H54 (cell line): ENCODE results near the gene PEBP1.

Source experiments
- DNase-seq: peaks from one replicate; pipeline ENCODE4 v3.0.0; 2011; ENCODE audit warnings: low spot score, mixed read lengths; ENCODE audit not compliant: insufficient read length
- FAIRE-seq: peaks from 3 replicates; lab custom pipeline; 2011; peaks lifted over from hg19 to GRCh38; lab: Jason Lieb, UNC
- POLR2A ChIP-seq: IDR thresholded peaks from 2 replicates; pipeline ENCODE4 v1.6.1; 2011; ENCODE audit warnings: low read depth, mild to moderate bottlenecking, low read length

The PEBP1 gene

DNA sequence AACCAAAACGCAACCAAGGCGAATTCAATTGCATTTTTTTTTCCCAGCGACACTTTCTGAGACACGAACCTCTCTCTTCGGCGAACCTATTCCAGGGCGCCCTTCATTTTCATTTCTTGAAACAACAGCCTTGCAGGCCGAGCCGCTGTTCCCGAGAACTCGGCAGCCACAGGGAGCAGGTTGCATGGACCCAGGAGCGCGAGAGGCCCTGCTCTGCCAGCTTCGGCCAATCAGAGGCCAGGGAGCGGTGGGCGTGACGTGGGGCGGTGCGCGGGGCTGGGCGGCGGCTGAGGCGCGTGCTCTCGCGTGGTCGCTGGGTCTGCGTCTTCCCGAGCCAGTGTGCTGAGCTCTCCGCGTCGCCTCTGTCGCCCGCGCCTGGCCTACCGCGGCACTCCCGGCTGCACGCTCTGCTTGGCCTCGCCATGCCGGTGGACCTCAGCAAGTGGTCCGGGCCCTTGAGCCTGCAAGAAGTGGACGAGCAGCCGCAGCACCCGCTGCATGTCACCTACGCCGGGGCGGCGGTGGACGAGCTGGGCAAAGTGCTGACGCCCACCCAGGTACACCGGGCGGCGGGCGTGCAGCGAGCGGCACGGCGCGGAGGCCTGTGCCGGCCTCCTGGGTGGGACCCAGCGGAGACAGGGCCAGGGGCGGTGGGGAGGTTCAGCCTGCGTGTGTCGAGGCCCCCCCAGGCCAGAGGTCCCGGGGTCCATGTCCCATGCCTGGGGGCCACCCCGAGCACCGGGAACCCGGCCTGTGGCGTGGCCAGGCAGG lies at the start of gene PEBP1:
PEBP1 (plus strand) TSS at position 337 of the 771 bp plus-strand sequence; CDS start at position 423, 86 bp downstream.
- TF ChIP-seq POLR2A, result peak; percentile 96
- FAIRE-seq (peak; percentile 23), DNase-seq (peak; percentile 96)

DNA sequence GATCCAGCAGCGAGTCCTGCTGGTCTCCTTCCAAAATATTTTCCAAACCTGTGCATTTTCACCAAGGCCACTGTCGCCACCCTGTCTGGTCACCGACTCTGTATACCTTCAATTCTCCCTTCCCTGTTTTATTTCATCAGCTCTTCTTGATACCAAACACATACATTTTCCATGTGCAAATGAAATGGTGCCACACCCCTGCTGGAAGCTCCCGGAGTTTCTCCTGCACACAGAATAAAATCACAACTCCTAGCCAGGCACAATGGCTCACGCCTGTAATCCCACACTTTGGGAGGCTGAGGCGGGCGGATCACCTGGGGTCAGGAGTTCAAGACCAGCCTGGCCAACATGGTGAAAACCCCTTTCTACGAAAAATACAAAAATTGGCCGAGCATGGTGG lies 46.1 kb upstream of the PEBP1 start:
- FAIRE-seq (no peak), DNase-seq (no peak)
- no peak for TF ChIP-seq POLR2A

DNA sequence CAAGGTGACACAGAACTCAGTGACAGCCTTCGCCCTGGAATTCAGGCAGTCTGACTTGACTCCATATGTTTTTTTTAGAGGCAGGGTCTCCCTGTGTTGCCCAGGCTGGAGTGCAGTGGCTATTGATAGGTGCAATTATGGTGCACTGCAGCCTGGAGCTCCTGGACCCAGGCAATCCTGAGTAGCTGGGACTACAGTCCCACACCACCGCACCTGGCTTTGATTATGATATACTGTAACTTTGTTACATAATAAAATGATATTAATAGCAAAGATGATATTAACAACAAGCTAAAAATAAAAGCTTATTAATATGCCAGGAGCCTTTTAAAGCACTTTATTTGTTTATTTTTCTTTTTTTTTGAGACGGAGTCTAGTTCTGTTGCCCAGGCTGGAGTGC lies 41.9 kb upstream of the PEBP1 start:
- TF ChIP-seq POLR2A, result no peak

DNA sequence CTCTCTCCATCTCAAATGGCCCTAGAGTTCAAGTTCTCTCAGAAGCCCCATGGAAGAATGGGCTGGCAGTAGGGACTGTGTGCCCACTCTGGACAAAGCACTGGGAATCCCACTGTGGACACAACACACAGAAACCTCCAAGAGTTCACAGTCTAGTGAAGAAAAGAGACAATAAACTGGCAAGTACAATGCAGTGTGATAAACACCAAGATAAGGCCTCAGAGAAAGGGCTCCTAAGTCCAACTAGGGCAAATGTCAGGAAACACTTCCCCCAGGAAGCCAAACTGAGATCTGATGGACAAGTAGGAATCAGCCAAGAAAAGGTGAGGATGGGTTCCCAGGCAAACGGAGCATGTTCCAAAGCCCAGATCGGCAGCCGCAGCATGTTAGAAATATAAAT lies 37.5 kb upstream of the PEBP1 start:
- DNase-seq (no peak), FAIRE-seq (no peak)
- TF ChIP-seq POLR2A, result no peak

More for the DNA sequence above, 41.9 kb upstream of the PEBP1 start:
- FAIRE-seq (no peak), DNase-seq (no peak)

DNA sequence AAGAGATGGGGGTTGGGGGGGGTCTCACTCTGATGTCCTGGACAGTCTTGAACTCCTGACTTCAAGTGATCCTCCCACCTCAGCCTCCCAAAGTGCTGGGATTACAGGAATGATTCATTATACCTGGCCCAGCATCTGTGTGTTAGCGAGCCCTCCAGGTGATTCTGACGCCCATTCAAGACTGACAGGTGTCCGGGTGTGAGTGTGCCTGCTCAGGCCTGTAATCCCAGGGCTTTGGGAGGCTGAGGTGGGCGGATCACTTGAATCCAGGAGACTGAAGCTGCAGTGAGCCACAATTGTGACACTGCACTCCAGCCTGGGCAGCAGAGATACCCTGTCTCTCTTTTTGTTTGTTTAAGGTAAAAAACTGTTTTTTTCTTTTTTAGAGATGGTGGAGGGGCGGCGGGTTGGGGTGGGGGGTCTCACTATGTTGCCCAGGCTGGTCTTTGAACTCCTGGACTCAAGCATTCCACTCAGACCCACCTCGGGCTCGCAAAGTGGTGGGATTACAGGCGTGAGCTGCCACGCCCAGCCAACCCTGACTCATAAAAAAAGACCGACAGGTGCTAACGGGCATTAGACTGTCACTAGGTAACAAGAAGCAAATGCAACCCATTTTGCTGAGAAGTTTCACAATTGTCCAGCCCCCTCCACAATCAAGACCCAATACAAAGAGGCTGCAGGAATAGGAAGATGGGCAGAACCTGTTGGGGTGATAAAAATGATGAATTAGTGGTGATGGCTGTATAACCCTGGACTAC lies 36.8 kb upstream of the PEBP1 start:
- TF ChIP-seq POLR2A, result no peak
- DNase-seq (no peak), FAIRE-seq (no peak)

DNA sequence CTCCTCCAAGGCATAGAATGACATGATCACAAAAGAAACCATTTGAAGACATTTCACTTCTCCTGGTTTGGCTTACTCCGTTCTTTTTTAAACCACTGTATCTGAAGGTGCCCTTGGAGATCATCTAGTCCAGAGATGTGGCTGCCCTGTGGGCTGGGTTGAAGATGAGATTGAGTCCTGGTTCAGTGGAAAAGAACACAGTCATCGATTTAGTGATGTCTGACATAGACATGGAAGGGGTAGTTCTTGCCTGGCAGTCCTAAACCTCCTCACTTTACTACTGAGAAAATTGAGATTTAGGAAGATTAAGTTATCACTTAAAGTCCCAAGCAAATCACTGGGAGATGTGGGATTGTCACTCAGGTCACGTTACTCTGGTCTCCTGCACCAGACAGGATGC lies 34.9 kb upstream of the PEBP1 start:
- no peak for TF ChIP-seq POLR2A
- DNase-seq, result no peak
- FAIRE-seq, result no peak

DNA sequence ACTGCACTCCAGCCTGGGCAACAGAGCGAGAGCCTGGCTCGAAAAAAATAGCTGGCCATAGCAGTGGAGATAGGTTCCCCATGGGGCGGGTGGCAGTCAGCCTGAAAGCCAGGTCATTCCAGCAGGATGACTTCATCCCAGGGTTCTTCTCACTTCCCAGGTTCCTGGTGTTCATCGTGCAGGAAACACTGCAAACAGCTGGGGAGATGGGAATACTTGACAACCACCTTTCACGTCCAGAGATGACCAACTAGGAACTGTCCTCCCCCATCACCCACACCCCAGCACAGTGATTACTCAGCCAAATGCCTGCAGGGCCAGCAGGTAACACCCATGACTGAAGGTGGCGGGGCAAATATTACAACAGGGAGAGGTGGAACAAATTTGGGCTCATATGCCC lies 33.9 kb upstream of the PEBP1 start:
- DNase-seq (peak; percentile 76), FAIRE-seq (peak; percentile 69)
- TF ChIP-seq POLR2A, result no peak

DNA sequence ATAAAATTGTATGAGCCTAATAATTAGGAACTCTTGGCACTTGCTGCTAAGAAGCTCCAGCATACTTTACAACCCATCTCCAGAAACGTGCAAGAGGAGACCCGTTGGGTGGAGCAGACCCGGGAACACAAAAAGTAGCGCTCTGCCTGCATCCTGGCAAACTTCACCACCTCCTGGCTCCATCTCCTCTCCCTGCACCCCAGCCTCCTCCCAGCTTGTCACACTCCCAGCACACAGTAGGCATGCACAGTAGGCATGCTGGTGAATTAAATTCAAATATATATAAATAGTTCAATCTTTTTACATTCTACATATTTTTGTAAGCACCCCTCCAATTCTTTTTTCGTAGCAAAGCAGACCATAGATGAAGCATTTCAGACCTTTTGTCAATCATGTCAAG lies 33.3 kb upstream of the PEBP1 start:
- no peak for DNase-seq
- no peak for FAIRE-seq
- TF ChIP-seq POLR2A, result no peak

DNA sequence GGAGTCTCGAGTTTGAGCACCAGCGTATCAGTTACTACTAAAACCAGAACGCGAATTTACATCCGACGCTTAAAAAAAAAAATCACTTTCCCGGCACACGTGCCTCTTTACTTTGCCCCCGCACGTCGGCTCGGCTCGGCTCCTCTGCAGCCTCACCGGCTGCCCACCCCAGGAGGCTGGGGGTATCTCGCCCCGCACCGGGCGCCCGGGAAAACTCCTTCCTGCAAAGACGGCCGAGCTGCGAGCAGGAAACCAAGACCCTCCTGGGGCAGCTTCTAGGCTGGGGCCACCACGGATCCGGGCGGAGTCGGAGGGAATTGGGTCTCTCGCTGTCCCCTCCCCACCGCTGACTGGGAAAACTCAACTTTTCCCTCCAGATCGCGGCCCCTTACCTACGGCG lies 32.7 kb upstream of the PEBP1 start:
- DNase-seq (no peak), FAIRE-seq (no peak)
- TF ChIP-seq POLR2A, result no peak

DNA sequence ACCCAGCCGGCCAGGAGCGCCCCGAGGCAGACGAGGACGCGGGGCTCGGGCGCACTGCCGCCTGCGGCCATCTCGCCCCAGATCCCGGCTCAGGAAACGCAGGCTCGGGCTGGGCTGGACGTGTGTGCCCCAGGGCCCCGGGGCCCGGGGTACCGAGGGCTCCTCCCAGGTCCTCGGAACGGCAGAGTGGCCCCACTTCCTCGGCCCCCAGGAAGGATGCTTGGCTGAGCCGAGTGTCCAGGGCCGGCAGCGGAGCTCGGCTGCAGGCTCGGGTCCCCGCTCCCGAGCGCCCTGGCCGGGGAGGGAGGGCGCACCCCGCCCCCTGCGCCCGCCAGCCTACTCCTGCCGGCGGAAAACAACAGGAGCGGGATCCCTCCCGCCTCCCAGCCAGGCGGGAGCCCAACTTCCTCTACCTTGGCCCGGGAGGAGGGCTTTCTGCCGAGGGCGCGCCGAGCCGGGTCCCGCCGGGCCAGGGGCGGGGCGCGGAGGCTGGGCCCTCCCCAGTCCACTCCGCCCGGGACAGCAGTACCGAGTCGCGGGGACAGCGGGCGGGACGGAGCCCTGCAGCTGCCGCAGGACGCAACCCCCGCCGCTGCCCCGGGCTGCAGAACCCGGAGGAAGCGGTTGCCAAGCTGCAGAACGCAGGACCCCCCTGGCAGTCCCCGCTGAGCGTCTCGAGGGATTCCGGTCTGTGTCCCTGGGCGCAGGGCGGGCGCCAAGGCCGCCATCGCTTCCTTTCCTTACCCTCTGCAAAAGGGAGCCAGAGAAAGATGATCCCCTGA lies 32.1 kb upstream of the PEBP1 start, which contains the start of gene VSIG10:
VSIG10 (minus strand) TSS at position 411 of the 782 bp plus-strand sequence; CDS start at position 71, 340 bp downstream.
- peak; percentile 72 for TF ChIP-seq POLR2A
- FAIRE-seq (no peak), DNase-seq (peak; percentile 82)

DNA sequence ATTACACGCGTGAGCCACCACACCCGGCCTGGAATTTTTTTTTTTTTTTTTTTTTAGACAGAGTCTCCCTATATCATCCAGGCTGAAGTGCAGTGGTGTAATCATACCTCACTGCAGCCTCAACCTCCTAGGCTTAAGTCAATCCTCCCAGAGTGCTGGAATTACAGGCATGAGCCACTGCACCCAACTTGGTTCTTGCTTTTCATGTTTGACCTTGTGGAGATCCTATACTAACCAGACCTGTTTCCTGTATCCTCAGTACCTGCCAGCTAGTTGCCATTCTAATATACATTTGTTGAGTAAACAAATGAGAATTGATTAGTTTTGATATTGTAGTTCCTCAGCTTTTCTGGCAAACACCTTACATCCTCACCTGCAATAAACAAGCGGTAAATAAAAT lies 28.9 kb upstream of the PEBP1 start:
- TF ChIP-seq POLR2A, result no peak
- DNase-seq (no peak), FAIRE-seq (no peak)

DNA sequence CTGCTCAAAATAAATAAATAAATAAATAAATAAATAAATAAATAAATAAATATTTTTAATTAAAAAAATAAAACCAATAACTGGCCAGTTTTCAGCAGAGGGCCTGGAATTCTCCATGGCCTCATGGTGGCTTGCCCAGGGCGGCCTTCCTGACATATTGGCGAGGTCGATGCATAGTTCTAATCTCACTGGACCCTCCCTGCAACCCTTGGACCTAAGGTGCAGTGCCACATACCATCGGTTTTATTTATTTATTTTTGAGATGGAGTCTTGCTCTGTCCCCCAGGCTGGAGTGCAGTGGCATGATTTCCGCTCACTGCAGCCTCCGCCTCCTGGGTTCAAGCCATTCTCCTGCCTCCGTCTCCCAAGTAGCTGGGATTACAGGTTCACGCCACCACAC lies 28.2 kb upstream of the PEBP1 start:
- DNase-seq, result no peak
- FAIRE-seq, result no peak
- TF ChIP-seq POLR2A, result no peak

DNA sequence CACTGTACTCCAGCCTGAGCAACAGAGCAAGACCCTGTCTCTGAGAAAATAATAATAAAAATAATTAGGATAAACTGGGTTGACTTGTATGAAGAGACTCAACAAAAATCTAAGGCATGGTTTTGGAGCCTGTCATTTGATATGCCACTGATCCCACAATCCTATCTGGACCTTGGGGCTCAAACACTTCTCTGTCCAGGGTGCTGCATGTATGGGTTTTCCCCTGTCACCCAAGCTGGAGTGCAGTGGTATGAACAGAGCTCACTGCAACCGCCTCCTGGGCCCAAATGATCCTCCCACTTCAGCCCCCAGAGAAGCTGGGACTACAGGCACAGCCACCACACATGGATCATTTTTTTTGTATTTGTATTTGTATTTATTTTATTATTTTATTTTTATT lies 26.8 kb upstream of the PEBP1 start:
- TF ChIP-seq POLR2A, result no peak
- no peak for DNase-seq
- no peak for FAIRE-seq

DNA sequence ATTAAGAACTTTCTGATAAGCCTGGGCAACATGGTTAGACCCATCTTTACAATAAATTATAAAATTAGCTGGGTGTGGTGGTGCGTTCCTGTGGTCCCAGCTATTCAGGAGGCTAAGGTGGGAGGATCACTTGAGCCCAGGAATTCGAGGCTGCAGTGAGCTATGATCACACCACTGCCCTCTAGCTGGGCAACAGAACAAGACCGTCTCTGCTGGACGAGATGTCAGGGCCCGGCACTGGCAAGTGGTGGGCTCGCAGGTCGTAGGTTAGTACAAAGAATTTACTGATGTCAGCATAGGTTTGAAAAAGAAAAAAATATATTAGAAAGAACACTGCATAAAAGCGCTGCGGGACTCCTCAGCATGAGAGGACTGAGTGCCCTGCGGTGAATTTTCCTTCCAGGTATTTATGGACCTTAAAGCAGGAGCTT lies 16.5 kb upstream of the PEBP1 start:
- no peak for FAIRE-seq
- no peak for TF ChIP-seq POLR2A
- no peak for DNase-seq
